Kidney glomerular epithelial cell (primary cell): Measurements from ENCODE around the gene CAMK2A.
A peak's percentile ranks its signal among the peaks of the same experiment; 100 is the strongest.

Source experiments
- DNase-seq: peaks from one replicate; lab custom pipeline; 2025; lab: John Stamatoyannopoulos, UW

The CAMK2A gene

DNA sequence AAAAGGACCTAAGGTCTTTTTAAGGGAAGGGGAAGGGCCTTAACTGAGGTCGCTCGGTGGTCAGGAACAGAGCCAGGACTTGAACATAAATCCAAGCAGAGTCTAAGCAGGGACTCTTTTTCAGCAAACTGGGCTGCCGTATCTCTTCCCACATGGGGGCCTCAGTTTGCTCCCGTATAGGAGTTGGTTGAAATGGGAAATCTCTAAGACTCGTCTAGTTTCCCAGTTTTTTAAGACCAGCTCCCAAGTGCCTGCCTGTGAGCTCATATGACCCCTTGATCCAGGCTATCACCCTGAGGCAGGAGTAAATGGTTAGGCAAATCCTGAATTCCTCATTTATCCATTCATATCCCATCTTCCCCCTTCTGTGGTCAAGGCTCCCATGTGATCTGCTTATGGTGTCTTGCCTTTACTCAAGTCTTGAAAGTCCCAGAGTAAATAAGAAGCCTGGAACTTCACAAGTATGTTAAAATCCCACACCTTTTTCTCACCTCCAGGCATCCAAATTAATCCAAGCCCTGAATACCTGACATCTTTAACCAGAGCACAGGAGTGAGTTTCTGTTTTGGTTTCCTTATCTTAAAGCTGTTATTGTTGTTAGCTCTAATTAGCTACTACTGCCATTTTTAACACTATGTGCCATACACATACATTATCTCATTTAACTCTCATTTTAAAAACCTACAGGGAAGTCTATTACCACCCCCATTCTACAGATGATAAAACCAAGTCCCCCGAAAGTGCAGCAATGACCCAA, 10.2 kb upstream of the CAMK2A start:
- DNase-seq = no peak

DNA sequence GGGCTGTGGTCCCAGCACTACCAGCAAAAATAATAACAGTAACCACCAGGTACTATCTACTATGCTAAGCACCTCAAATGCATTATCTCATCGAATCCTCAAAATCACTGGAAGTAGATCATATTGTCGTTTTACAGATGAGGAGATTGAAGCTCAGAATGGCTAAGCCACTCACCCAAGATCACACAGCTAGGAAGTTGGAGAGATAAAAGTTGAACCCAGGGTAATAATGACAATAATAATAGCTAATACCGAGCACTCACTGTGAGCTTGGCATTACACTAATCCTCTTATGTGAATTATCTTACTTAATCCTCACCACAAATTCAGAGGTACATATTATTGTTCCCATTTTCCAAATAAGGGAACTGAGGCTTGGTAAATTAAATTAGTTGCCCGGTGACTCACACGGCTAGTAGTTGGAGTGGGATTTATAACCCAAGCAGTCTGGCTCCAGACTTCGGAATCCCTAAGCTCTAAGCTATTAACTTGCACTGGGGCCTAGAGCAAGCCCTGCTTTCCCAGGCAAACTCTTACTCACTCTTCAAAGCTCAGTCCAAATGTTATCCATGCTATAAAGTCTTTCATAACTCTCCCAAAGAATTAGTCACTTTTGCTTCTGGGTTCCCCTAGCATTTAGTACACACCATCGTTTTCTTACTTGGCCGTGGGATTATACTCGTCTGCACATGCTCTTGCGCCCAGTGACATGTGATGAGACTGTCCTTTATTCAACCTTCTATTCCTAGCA, 9.3 kb upstream of the CAMK2A start:
- DNase-seq = peak; percentile 60

DNA sequence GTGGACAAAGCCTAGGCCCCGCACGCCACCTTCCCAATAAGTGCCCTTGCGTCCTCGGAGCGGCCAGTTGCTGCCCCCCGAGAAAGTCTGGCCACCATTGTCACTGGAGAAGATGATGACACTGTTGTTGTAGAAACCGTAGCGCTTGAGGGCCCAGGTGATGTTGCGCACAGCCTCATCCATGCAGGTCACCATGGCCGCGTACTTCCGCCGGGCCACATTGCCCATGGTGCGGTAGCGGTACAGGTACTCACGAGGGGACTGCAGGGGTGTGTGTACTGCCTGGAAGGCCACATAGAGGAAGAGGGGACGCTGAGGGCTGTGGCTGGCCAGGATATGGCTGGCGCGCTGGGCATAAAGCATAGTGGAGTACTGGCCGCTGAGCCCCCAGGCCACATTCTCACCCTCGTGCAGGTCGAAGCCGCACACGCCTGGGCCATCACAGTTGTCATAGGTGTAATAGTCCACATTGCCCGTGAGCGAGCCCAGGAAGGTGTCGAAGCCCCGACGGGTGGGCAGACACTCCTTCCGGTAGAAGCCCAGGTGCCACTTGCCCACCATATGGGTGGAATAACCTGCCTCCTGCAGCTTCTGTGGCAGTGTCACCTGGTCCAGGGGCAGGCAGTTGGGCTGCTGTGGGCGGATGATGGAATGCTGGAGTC, 8.5 kb upstream of the CAMK2A start:
- DNase-seq = no peak

DNA sequence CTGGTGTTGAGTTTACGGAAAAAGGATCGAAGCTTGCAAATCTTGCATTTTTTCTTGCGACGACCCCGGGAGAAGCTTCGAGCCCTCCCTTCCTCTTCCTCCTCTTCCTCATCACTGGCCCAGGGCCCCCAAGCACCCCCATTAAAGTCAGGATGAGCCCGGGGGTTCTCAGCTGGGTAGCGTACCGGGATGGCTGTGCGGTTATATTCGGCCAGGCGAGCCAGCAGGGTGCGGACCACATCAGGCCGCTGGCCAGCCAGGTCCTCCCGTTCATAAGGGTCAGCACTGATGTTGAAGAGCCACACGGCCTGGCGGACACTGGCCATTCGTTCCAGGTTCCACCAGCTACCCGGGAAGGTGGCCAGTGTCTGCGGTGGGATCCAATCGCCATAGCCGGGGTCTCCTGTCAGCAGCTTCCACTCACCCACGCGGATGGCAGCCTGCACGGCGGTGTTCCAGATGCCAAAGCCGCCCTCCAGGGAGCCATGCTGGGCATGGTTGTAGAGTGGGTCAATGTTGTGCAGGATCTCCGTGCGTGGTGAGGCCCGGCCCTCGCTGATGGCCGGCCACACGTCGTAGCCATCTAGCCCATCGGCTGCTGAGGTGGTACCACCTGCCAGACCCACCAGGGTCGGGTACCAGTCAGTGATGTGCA, 7.8 kb upstream of the CAMK2A start:
- no peak for DNase-seq

DNA sequence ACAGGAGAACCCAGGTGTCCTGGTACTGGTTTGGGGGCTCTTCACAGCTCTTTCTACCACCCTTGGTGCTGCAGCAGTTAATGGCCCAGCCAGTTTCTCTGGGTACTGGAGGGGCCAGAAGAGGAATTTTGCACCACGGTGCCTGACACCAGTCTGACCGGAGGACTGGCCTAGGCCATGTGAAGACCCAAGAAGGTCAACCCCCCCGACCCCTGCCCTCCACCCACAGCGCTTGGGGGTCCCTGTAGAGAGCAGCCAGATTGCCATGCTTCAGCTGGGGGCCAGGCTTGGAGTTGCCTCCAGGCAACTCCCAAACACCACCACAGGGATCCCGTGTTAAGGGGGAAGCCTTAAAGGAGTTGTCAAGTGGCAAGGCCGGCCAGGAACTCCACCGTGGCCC, 6.9 kb upstream of the CAMK2A start:
- no peak for DNase-seq

DNA sequence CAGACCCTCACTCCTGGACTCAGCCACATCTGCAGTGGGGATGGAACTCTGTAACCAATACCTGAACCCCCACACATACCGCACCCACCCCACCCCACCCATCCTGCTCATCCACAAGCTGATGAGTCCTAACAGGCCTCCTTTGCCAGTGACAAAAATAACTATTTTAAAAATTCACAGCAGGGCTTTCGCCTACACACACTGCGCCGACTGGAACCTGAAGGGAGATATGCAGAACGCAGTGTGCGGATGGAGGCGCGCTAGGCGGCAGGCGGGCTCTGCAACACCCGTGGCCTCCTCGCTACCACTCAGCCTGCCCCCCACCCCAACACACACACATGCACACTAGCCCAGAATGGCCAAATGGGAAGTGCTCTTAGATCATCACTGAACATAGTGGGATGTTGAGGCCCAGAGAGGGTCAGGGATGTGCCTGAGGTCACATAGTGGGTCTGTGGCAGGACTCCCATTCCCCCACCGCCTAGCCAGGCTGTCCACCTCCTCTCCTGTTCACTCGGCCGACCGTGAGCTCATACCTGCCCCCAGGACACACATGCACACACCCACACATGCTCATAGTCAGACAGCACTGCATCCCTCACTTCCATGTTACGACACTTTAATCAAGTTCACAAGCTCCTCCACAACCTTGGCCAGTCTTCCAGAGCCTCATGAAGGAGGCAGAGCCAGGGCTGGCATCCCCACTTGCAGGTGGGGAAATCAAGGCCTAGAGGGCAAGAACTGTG, 6.3 kb upstream of the CAMK2A start:
- no peak for DNase-seq

DNA sequence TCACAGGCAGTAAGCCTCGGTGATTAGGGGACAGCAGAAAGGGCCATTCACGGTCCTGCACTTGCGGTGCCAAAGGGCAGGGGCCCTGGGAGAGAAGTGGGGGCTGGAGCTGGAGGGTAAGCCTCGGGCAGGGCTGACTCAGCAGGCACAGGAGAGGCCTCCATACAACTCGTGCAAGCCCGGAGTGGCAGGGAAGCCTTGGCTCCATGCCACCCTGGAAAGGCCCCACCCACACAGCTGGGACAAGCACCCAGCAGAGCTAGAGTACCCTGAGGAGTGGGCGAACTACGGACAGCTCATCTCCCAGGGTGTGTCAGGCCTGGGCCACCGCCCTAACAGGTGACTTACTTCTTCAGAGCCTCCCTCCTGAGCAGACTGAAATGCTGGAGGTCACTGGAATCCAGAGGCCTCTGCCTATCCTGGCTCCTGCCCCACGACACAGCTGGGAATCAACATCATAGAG, 5.6 kb upstream of the CAMK2A start:
- peak; percentile 56 for DNase-seq

DNA sequence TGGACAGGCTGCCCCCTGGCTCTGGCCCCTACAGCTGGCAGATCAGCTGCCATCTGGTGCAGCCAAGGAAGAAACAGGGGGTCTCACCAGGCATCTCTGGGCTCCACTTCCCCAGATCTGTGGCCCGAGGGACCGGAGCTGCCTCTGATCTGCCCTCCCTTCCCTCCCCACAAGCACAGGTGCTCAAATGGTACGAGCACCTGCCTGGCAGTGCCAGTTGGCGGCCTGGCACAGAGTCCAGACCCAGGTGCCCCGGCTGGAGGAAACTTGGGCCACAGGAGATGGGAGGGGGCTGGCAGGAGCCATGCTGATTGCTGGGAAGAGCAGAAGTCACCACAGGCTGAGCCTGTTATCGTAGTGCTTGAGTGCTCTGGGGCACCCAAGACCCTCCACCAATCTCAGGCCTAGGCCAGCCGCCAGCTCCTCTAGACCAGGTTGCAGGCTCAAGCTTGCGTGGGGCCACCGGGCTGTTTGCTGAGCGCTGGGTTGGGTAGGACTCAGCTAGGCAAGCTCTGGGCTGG, 5.0 kb upstream of the CAMK2A start:
- no peak for DNase-seq

DNA sequence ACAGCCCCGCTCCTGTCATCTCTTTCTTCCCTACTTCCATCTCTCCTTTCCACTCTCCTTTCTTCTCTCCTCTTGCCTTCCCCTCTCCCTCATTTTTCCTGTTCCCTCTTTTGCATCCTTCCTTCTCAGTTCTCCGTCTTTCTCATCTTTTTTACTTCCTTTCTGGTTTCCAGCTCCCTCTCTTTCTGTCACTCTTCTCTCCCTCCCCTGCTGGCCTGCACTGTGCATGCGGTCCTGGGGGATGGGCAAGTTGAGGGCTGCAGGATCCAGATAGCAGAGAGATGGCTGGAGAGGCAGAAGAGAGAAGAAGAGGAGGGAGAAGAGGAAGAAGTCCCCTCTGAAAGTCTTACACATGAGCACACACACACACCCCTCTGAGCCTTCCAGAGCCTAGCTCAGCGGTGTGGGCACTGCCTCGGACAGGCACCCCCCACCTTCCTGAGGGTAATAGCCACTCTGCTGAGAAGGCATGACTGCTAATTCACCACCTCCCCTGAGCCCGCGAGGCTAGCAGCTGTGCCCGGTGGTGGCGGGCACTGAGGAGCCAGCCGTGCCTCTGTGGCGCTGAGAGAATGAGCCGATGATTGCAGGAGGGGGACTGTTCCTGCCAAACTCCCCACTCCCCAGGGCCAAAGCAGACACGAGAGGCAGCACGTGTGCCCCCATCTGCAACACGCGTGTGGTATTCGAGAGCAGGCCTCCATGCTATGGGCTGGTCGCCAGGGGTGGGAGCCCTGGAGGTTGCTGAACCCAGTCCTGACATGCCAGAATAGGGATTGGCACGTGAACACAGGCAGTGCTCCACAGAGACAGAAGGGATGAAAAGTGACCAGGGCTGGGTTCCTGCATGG, 3.7 kb upstream of the CAMK2A start:
- no peak for DNase-seq

DNA sequence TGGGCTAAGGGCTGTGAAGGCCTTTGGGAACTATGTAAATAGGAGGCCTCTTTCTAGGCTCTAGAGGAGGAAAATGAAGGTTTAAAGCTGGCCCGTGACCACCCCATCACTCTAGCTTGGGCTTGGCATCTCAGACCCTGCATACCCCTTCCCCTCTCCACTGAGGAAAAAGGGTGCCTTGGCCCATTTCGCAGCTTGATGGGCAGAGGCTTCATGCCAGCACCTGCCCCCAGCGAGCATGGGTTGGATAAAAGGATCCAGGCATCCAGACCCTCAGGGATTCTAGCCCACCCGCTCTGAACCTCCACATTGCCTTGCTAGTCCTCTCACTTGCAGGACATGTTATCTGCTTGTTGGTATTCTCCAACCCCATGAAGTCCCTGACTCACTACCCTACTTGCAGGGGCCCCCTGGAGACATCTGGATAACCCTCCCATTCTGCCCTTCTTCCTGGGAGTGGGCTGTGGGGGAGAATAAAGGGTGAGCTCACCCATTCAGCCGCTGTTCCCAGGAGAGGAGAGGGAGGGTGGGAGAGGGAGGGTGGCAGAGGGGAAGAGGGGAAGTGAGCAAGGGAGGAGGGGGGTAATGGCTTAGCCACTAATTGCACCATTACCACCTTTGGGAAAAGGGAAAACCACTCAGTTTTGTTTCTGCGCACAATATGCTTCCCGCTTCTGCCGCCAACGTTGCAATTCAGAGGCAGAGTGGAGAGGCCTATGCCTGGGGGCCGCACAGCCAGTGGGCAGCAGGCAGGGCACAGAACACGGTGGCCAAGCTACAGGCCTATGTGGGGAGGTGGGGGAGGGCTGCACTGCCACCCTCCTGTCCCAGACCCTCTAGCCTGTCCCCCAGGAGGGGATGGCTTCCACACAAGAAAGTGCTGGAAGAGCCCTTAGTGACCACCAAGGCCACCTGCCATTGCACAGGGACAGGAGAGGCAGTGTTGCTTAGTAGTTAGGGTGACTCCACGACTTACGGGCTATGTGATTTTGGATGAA, 2.1 kb upstream of the CAMK2A start:
- no peak for DNase-seq

DNA sequence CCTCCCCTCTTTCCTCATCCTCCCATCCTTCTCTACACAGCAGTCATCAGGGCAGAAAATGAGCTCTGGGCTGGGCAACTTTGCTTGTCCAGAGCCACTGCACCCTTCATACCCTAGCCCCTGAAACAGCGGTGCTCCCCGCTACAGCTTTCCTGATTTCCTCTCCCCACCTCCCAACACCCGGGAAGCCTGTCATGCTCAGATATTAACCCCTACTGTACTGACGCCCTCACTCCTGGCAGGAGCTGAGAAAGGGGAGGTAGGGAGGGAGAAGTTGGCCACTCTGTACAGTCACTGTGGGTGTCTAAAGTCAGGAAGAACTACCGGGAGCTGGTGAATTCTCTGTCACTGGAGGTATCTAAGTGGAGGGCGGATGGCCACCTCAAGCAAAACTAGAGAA, 782 bp downstream of the CAMK2A start:
- DNase-seq = no peak

DNA sequence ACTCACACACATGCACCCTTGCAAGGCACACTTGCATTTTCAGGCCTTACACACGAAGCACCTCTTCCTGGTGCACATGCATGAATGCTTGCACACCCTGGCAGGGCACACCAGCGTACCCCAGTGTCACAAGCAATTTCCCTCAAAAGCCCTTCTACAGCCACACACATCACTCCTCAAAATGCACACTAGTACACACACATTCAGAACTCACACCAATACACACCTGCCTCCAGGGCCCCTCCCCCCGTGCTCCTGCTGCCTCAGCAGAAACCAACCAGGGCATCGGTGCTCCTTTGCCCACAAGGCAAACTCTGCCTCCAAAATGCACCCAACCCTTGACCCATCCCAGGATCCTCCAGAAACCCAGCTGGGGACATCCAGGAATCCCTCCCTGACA, 1.2 kb downstream of the CAMK2A start:
- DNase-seq = no peak

DNA sequence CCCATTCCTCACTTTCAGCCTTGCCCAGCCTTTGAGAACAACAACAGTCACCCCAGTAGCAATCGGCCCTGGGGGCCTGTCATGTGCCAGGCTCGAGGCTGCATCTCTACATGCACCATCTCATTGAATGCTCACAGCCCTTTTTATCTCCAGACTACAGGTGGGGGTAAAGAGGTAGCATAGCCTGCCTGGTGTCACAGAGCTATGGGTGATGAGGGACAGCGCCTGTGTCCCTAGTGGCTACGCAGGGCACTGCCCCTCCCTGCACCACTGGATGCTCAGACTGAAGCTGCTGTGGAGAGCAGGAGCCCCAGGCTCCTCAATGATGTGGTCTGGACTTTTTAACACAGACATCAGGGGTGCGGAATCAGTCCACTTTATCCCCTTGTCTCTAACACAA, 2.8 kb downstream of the CAMK2A start:
- DNase-seq = no peak

DNA sequence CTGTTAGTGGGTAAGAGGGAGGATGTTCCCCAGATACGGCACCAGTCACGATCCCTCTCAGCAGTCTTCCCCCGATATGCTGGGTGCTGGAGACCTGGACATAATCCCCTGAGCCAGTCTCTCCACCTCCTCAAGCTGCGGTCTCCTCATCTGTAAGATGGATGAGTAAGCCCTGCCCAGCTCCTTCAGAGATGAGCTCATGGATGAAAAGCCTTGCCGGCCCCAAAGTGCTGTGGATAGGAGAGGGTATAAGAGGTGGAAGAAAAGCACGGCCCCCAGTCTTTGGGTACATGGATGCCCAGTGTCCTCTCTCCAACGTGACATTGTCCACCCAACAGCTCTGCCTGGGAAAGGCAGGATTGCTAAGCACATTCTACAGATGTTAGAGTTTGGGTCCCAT, 4.5 kb downstream of the CAMK2A start:
- DNase-seq = no peak

DNA sequence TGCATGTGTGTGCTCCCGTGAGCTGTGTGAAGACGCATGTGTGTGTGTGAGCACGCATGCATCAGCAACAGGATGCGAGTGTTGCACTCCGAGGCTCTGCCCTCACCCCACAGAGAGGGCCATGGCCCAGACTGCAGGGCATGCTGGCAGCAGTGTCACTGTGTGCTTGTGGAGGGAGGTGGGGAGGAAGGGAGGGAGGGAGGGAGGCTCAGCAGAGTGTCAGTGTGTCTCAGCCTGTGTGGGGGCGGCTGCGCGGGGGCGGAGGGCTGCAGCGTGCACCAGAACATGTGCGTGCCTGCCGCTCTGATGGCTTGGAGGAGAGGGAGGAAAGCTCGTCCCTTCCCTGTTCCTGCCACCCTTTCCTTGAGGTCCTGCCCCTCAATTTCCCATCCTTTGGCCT, 5.3 kb downstream of the CAMK2A start:
- no peak for DNase-seq

DNA sequence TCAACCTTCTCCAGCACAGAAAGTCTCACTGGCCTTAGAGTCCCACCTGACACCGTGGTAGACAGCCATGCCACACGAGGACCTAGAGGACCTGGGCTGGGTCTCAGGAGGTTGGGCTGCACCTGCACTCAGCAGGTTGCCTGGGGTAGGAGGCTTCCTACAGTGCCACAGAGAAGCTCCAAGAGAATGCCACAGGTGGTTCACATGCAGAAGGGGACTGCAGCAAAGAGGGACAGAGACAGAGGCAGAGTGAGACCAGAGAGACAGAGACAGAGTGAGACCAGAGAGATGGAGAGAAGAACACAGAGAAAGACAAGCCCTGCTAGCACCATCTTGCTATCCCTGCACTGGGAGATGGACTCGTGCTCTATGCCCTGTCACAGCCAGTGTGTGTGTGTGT, 5.7 kb downstream of the CAMK2A start:
- no peak for DNase-seq

DNA sequence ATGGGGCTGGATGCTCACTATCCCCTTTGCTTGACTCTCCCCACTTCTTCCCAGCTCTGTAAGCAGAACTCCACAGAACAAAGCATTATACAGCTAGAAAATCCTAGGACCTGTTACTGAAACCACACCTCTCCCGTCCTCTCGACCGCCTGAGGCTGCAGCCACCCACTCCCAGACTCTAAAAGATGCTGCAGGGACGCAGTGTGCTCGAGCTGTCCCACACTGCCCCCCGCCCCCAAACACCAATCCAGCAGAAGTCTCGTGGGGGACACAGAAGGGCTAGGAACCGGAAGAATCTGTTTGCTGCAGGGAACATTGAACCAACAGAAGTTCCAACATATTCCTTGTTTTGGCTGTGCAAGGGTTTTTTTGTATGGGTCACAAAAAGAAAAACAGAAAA, 7.6 kb downstream of the CAMK2A start:
- DNase-seq = no peak

DNA sequence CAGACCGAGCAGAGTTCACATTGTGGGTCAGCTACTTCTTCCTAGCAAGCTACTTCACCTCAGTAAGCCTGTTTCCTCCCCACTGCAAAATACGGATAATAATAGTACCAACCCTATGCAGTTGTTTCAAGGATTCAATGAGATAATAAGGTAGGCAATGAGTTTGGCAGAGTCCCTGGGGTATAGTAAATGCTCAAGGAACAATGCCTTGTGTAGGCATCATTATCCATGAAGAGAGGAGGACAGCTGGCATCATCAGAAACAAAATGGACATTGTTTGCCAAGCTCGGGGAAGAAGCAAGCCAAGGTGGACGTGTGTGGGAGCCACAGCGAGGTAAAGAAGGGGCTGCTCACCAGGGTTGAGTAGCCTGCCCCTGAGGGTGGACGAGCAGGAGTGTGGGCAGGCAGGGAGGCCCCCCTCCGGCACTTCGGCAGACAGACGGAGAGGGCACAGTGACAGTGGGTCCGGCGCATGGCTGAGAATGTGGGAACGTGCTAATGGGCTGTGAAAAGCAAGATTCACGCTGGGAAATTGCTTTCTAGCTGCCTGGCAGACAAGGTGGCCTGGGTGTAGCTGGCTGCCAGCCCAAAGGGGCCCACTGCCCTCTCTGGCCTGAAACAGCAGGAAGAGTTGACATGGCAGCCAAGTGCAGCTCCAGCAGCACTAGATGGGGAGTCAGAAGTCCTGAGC, 10.1 kb downstream of the CAMK2A start:
- no peak for DNase-seq

DNA sequence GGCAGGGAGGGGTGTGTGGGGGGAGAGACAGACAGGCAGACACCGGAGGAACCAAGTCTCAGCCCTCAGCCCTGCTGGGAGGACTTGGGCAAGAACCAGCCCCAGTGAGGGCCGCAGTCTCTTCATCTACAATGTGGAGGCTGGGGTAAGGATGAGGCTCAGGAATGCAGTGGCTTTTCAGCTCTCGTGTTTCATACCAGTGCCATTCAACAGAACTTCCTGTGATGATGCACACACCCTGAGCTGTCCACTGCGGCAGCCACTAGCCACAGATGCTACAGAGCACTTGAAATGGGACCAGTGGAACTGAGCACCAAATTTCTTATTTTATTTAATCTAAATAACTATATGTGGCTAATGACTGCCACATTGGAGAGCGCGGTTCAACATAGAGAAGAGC, 10.7 kb downstream of the CAMK2A start:
- DNase-seq = no peak
